CD4-positive, alpha-beta T cell (primary cell): ENCODE results near the gene NFIA. TPM values are rescaled to one million over a fixed set of nuclear protein-coding genes. Genes with fewer than 3 reads are reported as not detected.

Source experiments
- ATAC-seq: fragments of 200-7000 bp; cut with Tn5 transposase; one replicate; pipeline ENCODE4 v1.10.0; 2022; ENCODE audit warnings: mild to moderate bottlenecking; ENCODE audit not compliant: poor library complexity
- CTCF ChIA-PET: fragments of 350-600 bp; sonication (Branson Sonifier 250); formaldehyde crosslinking; loops from one replicate; lab custom pipeline; 2021; ENCODE audit warnings: antibody characterized with exemption, inconsistent platforms; lab: Charles Lee
- POLR2A ChIA-PET: fragments of 350-600 bp; sonication (Branson Sonifier 250); formaldehyde crosslinking; loops from one replicate; lab custom pipeline; 2021; ENCODE audit warnings: antibody characterized with exemption, inconsistent platforms; lab: Charles Lee
- DNase-seq, 14 experiments: peaks; one replicate each; pipeline ENCODE4 v3.0.0-alpha.2; 2013 to 2020; ENCODE audit warnings: mixed read lengths in 2 of 14
- H3K27ac ChIP-seq, 2 donors: one replicate each; pipeline versions ENCODE4 v1.5.1 to v1.7.0; 2013; ENCODE audit warnings: low read length in 2 of 2, low read depth in 1 of 2, mild to moderate bottlenecking in 1 of 2
- H3K27me3 ChIP-seq, 2 experiments: 1 replicate in 1 of 2; 2 replicates in 1 of 2; pipeline versions ENCODE4 v1.6.1 to v1.7.0; 2013; ENCODE audit warnings: low read length in 2 of 2, control low read depth in 1 of 2, mild to moderate bottlenecking in 1 of 2, moderate library complexity in 1 of 2; ENCODE audit not compliant: insufficient read depth in 2 of 2, control insufficient read depth in 1 of 2
- H3K36me3 ChIP-seq: one replicate; pipeline ENCODE4 v1.6.1; 2013; ENCODE audit warnings: low read length, control low read depth; ENCODE audit not compliant: insufficient read depth
- H3K4me1 ChIP-seq: one replicate; pipeline ENCODE4 v1.6.1; 2013; ENCODE audit warnings: low read length, control low read depth; ENCODE audit not compliant: insufficient read depth
- H3K4me3 ChIP-seq: one replicate; pipeline ENCODE4 v1.5.1; 2013; ENCODE audit warnings: mild to moderate bottlenecking, low read length, moderate library complexity
- H3K9me3 ChIP-seq, 2 experiments: 1 replicate in 1 of 2; 2 replicates in 1 of 2; pipeline versions ENCODE4 v1.6.1 to v1.7.0; 2013; ENCODE audit warnings: low read length in 2 of 2, mild to moderate bottlenecking in 2 of 2, control low read depth in 1 of 2, moderate library complexity in 1 of 2; ENCODE audit not compliant: control insufficient read depth in 1 of 2, insufficient read depth in 1 of 2
- H3K27ac Mint-ChIP-seq: one replicate; pipeline ENCODE4 v1.8.0; 2020; ENCODE audit warnings: mixed read lengths
- H3K27me3 Mint-ChIP-seq: one replicate; pipeline ENCODE4 v1.8.0; 2021; ENCODE audit warnings: mixed read lengths
- H3K36me3 Mint-ChIP-seq: one replicate; pipeline ENCODE4 v1.8.0; 2021; ENCODE audit warnings: low read depth, mixed read lengths
- H3K4me1 Mint-ChIP-seq: one replicate; pipeline ENCODE4 v1.8.0; 2021; ENCODE audit warnings: low read depth, mixed read lengths
- H3K4me3 Mint-ChIP-seq: one replicate; pipeline ENCODE4 v1.8.0; 2020; ENCODE audit warnings: mild to moderate bottlenecking, mixed read lengths
- H3K9me3 Mint-ChIP-seq: one replicate; pipeline ENCODE4 v1.8.0; 2020; ENCODE audit warnings: mixed read lengths
- CTCF ChIP-seq: fragments of 200-600 bp; IDR thresholded peaks from one replicate; pipeline ENCODE4 v1.8.0; 2022; ENCODE audit warnings: antibody characterized with exemption, mild to moderate bottlenecking
- intact Hi-C, 2 experiments: fragments of 100-400 bp; cut with DNase I in 1 of 2; cut with micrococcal nuclease in 1 of 2; formaldehyde crosslinking; loops; one replicate each; pipeline versions ENCODE4 v1.15.1 to v1.9.0; 2023 to 2025; cut with DNase I, micrococcal nuclease
- total RNA-seq, 174 experiments: library from RNA in 2 of 174; stranded (reverse) in 2 of 174; gene quantifications; one replicate each; pipeline ENCODE4 v1.2.3 and lab custom pipeline; 2021 to 2026

NFIA gene
- total RNA-seq, 2 experiments from 2014 or later = 4.8 to 5.9 TPM

GRCh38 chr1:61042466-61043009 lies 39.8 kb upstream of the NFIA start:
- no peak for DNase-seq
- peak overlapping the region; percentile 56 for H3K4me3 ChIP-seq
- POLR2A ChIA-PET = interaction anchor here (0.6 to 1.2 kb wide), 3 partner anchors 9 to 36 kb away, joined by 3 to 4 read pairs (median 3); no protein-coding TSS in a partner anchor
- Mint-ChIP-seq H3K4me1 (peaks cover 5% of the 10 kb centered on the region), H3K9me3 (no peaks in the 10 kb centered on the region), H3K27ac (no peak overlapping the region), H3K4me3 (peak overlapping the region; percentile 59), H3K27me3 (peaks cover 68% of the 10 kb centered on the region), H3K36me3 (no peaks in the 10 kb centered on the region)
- no peak for ATAC-seq
- CTCF ChIA-PET = interaction anchor here (0.5 to 2.4 kb wide), 10 partner anchors 8 to 183 kb away, joined by 3 to 12 read pairs (median 3); no protein-coding TSS in a partner anchor
- peaks cover 8% of the 10 kb centered on the region for H3K4me1 ChIP-seq
- H3K27me3 ChIP-seq = peaks cover 14 to 24% of the 10 kb centered on the region in 2 experiments
- intact Hi-C loops = loop anchor here (5.0 to 10.0 kb wide), 5 partner anchors 35 to 1070 kb away; no protein-coding TSS in a partner anchor
- H3K9me3 ChIP-seq = peaks cover 0 to 6% of the 10 kb centered on the region in 2 experiments
- TF ChIP-seq CTCF = no peak
- no peaks in the 10 kb centered on the region for H3K36me3 ChIP-seq
- no peak overlapping the region for H3K27ac ChIP-seq

- no peak overlapping the region for H3K27ac ChIP-seq
- Mint-ChIP-seq H3K4me3 (peak overlapping the region; percentile 78), H3K9me3 (no peaks in the 10 kb centered on the region), H3K27ac (no peak overlapping the region), H3K4me1 (peaks cover 5% of the 10 kb centered on the region), H3K36me3 (no peaks in the 10 kb centered on the region), H3K27me3 (peaks cover 68% of the 10 kb centered on the region)
- peak overlapping the region; percentile 56 for H3K4me3 ChIP-seq
- peak; percentile 97 for ATAC-seq
- ChIA-PET CTCF (interaction anchor here (0.5 to 2.4 kb wide), 10 partner anchors 8 to 182 kb away, joined by 3 to 12 read pairs (median 3); no protein-coding TSS in a partner anchor), POLR2A (interaction anchor here (0.6 to 1.2 kb wide), 3 partner anchors 8 to 35 kb away, joined by 3 to 4 read pairs (median 3); no protein-coding TSS in a partner anchor)
- intact Hi-C loops = loop anchor here (5.0 to 10.0 kb wide), 5 partner anchors 34 to 1071 kb away; no protein-coding TSS in a partner anchor
- H3K27me3 ChIP-seq = peaks cover 14 to 24% of the 10 kb centered on the region in 2 experiments
- peak; percentile 89 for TF ChIP-seq CTCF
- peaks cover 8% of the 10 kb centered on the region for H3K4me1 ChIP-seq
- peaks cover 0 to 6% of the 10 kb centered on the region in 2 experiments for H3K9me3 ChIP-seq
- peak; percentile 68 to 88 (median 78) for DNase-seq
- H3K36me3 ChIP-seq = no peaks in the 10 kb centered on the region
Measured at GRCh38 chr1:61043010-61043820, 39.1 kb upstream of the NFIA start.

GRCh38 chr1:61046434-61046833 lies 35.9 kb upstream of the NFIA start:
- no peak for DNase-seq
- no peak overlapping the region for H3K4me3 Mint-ChIP-seq
- Histone ChIP-seq H3K4me3 (no peak overlapping the region), H3K9me3 (peaks cover 0 to 6% of the 10 kb centered on the region in 2 experiments), H3K4me1 (peaks cover 23% of the 10 kb centered on the region), H3K27ac (no peak overlapping the region), H3K27me3 (peaks cover 20 to 23% of the 10 kb centered on the region in 2 experiments), H3K36me3 (no peaks in the 10 kb centered on the region)
- H3K36me3 Mint-ChIP-seq = no peaks in the 10 kb centered on the region
- ChIA-PET CTCF (no interaction called here), POLR2A (interaction anchor here (0.9 kb wide), 1 partner anchor 30 kb away, joined by 3 read pairs; no protein-coding TSS in a partner anchor)
- peaks cover 58% of the 10 kb centered on the region for H3K27me3 Mint-ChIP-seq
- no peaks in the 10 kb centered on the region for H3K9me3 Mint-ChIP-seq
- intact Hi-C loops = loop anchor here (5.0 to 10.0 kb wide), 6 partner anchors 308 to 1072 kb away; no protein-coding TSS in a partner anchor
- TF ChIP-seq CTCF = no peak
- H3K27ac Mint-ChIP-seq = no peak overlapping the region
- peaks cover 14% of the 10 kb centered on the region for H3K4me1 Mint-ChIP-seq
- no peak for ATAC-seq
